ENCODE data around the gene PRPS2. TPM values are rescaled to one million over a fixed set of nuclear protein-coding genes. Genes with fewer than 3 reads are reported as not detected.

The PRPS2 gene
- polyA plus RNA-seq, 1 donor from 2014 or later: 4.7 TPM

DNA sequence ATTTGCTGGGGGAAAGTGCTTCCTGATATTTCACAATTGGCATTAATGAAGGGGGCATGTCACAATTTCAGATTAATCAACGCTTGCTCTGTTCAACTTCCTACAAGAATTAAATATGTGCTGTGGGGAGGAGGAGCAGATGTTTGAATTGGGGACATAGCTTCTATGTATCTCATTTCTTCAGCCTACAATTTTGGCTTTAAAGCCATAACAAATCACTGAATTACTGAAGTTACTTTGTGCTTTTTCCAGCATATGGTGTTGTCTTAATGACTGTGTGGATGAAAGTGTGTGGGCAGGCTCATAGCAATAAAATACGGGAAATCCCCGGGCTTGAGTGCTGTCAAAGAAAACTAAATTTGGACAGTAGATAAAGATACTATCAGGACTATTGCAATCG, 76.5 kb downstream of the PRPS2 start:
- H2AFZ ChIP-seq (ENCODE audit: low read depth, low read length): no peak overlapping the region
- H3K9me2 ChIP-seq (ENCODE audit: insufficient read depth, low read length): no peaks in the 10 kb centered on the region
- H3K27ac ChIP-seq (ENCODE audit: low read length): no peak overlapping the region
- H3F3A ChIP-seq (ENCODE audit: insufficient read depth, low read length, poor library complexity, severe bottlenecking): no peaks in the 10 kb centered on the region
- H3K27me3 ChIP-seq (ENCODE audit: insufficient read depth, low read depth, low read length): no peaks in the 10 kb centered on the region
- H3K36me3 ChIP-seq (ENCODE audit: insufficient read depth, low read length): no peaks in the 10 kb centered on the region
- H3K9me3 ChIP-seq (ENCODE audit: low read length): no peaks in the 10 kb centered on the region
- H3K9ac ChIP-seq (ENCODE audit: low read length): no peak overlapping the region
- H3K4me2 ChIP-seq (ENCODE audit: low read length): no peak overlapping the region
- no peak overlapping the region for H3K4me3 ChIP-seq (ENCODE audit: low read length)
- H4K20me1 ChIP-seq (ENCODE audit: insufficient read depth): no peaks in the 10 kb centered on the region
- TF ChIP-seq, protein P1, sequence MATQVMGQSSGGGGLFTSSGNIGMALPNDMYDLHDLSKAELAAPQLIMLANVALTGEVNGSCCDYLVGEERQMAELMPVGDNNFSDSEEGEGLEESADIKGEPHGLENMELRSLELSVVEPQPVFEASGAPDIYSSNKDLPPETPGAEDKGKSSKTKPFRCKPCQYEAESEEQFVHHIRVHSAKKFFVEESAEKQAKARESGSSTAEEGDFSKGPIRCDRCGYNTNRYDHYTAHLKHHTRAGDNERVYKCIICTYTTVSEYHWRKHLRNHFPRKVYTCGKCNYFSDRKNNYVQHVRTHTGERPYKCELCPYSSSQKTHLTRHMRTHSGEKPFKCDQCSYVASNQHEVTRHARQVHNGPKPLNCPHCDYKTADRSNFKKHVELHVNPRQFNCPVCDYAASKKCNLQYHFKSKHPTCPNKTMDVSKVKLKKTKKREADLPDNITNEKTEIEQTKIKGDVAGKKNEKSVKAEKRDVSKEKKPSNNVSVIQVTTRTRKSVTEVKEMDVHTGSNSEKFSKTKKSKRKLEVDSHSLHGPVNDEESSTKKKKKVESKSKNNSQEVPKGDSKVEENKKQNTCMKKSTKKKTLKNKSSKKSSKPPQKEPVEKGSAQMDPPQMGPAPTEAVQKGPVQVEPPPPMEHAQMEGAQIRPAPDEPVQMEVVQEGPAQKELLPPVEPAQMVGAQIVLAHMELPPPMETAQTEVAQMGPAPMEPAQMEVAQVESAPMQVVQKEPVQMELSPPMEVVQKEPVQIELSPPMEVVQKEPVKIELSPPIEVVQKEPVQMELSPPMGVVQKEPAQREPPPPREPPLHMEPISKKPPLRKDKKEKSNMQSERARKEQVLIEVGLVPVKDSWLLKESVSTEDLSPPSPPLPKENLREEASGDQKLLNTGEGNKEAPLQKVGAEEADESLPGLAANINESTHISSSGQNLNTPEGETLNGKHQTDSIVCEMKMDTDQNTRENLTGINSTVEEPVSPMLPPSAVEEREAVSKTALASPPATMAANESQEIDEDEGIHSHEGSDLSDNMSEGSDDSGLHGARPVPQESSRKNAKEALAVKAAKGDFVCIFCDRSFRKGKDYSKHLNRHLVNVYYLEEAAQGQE (IDR thresholded peaks at IDR 0.05; ENCODE audit: borderline replicate concordance): no peak
- no peak for TF ChIP-seq POLR2AphosphoS5 (IDR thresholded peaks at IDR 0.05)
- no peak for TF ChIP-seq SMC3 (conservative IDR thresholded peaks at IDR 0.05; ENCODE audit: poor library complexity)
- no peak for TF ChIP-seq TAF1 (IDR thresholded peaks at IDR 0.05; ENCODE audit: low read depth)
- TF ChIP-seq EZH2 (IDR thresholded peaks at IDR 0.05; ENCODE audit: borderline replicate concordance, insufficient read depth, low read length, poor library complexity, severe bottlenecking): no peak
- no peak for TF ChIP-seq MXI1 (conservative IDR thresholded peaks at IDR 0.05; ENCODE audit: poor library complexity, severe bottlenecking)
- TF ChIP-seq, protein P2, sequence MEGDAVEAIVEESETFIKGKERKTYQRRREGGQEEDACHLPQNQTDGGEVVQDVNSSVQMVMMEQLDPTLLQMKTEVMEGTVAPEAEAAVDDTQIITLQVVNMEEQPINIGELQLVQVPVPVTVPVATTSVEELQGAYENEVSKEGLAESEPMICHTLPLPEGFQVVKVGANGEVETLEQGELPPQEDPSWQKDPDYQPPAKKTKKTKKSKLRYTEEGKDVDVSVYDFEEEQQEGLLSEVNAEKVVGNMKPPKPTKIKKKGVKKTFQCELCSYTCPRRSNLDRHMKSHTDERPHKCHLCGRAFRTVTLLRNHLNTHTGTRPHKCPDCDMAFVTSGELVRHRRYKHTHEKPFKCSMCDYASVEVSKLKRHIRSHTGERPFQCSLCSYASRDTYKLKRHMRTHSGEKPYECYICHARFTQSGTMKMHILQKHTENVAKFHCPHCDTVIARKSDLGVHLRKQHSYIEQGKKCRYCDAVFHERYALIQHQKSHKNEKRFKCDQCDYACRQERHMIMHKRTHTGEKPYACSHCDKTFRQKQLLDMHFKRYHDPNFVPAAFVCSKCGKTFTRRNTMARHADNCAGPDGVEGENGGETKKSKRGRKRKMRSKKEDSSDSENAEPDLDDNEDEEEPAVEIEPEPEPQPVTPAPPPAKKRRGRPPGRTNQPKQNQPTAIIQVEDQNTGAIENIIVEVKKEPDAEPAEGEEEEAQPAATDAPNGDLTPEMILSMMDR (IDR thresholded peaks at IDR 0.05; ENCODE audit: poor library complexity, severe bottlenecking): no peak
- TF ChIP-seq EP300 (conservative IDR thresholded peaks at IDR 0.05; ENCODE audit: poor library complexity, severe bottlenecking): no peak
- no peak for TF ChIP-seq RAD21 (conservative IDR thresholded peaks at IDR 0.05)
- no peaks in the 10 kb centered on the region for H3K79me2 ChIP-seq (replicated peaks; ENCODE audit: insufficient read depth, low read length)

DNA sequence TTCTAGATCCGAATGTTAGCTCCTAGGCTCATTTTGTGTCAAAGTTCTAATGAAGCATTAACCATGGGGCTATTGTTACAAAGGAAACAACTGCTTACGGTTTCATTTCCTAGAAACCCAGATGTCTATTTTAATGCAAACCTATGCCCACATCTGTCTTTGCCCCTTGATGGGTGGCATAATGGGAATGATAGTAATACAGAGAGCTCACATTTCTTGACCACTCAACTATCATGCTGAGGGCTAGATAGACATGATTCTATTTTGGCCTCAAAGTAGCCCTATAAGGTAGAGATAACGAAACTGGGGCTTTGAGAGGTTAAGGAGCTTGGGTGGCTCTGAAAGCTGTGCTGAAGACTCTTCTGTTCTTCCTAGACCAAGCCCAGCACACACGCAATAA, 77.5 kb downstream of the PRPS2 start:
- H3K9me3 ChIP-seq (ENCODE audit: low read length): no peaks in the 10 kb centered on the region
- no peak overlapping the region for H3K4me2 ChIP-seq (ENCODE audit: low read length)

More for the DNA sequence above, 77.5 kb downstream of the PRPS2 start:
- no peak overlapping the region for H3K27ac ChIP-seq (ENCODE audit: low read length)
- no peaks in the 10 kb centered on the region for H3F3A ChIP-seq (ENCODE audit: insufficient read depth, low read length, poor library complexity, severe bottlenecking)
- TF ChIP-seq, protein P1 (IDR thresholded peaks at IDR 0.05; ENCODE audit: borderline replicate concordance): no peak
- TF ChIP-seq SMC3 (conservative IDR thresholded peaks at IDR 0.05; ENCODE audit: poor library complexity) (no peak), RAD21 (conservative IDR thresholded peaks at IDR 0.05) (no peak), EZH2 (IDR thresholded peaks at IDR 0.05; ENCODE audit: borderline replicate concordance, insufficient read depth, low read length, poor library complexity, severe bottlenecking) (no peak)
- no peaks in the 10 kb centered on the region for H3K27me3 ChIP-seq (ENCODE audit: insufficient read depth, low read depth, low read length)
- no peak overlapping the region for H2AFZ ChIP-seq (ENCODE audit: low read depth, low read length)
- H4K20me1 ChIP-seq (ENCODE audit: insufficient read depth): no peaks in the 10 kb centered on the region
- no peak overlapping the region for H3K4me3 ChIP-seq (ENCODE audit: low read length)
- H3K36me3 ChIP-seq (ENCODE audit: insufficient read depth, low read length): no peaks in the 10 kb centered on the region
- H3K9me2 ChIP-seq (ENCODE audit: insufficient read depth, low read length): no peaks in the 10 kb centered on the region
- no peak overlapping the region for H3K9ac ChIP-seq (ENCODE audit: low read length)
- no peaks in the 10 kb centered on the region for H3K79me2 ChIP-seq (replicated peaks; ENCODE audit: insufficient read depth, low read length)
